Activated CD8-positive, alpha-beta memory T cell treated with anti-CD3 and anti-CD28 coated beads for 1 hour (primary cell): ENCODE data around the gene HOGA1.

Source experiments
- DNase-seq, 2 donors: peaks; one replicate each; pipeline ENCODE4 v3.0.0-alpha.2; 2020; ENCODE audit warnings: low read depth in 1 of 2; ENCODE audit errors: extremely low read depth in 1 of 2

The HOGA1 gene

GRCh38 chr10:97584060-97584797 is at the start of gene HOGA1:
Gene HOGA1 (plus strand): TSS chr10:97584389. CDS start chr10:97584704, 315 bp downstream.
- no peak for DNase-seq

DNA sequence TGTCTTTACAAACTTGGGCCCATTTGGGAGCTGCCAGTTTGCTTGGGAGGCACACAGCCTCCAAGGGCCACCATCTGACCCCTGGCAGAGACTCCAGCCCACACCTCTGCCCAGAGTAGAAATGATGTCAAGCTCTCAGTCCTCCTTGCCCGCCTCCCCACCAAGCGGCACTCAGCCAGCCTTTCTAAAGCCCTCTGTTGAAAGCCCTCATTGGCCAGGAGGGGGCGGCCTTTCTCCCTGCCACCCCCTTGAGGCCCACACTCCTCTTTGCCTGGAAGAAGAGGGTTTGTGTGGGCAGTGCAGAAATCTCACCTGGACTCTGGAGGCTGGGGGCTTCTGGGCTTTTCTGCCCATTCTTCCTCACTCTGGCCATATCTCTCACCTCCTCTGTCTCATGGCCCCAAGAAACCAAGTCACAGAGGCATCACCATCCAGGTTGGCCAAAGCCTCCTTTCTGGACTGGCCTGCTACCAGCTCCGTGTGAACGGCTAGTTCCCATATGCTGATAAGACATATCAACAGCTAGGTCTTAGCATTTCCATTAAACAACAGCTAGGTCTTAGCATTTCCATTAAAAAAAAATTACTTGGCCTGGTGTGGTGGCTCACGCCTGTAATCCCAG is 49.3 kb upstream of the HOGA1 start:
- no peak for DNase-seq

GRCh38 chr10:97537186-97537869 is 46.9 kb upstream of the HOGA1 start:
- no peak for DNase-seq

DNA sequence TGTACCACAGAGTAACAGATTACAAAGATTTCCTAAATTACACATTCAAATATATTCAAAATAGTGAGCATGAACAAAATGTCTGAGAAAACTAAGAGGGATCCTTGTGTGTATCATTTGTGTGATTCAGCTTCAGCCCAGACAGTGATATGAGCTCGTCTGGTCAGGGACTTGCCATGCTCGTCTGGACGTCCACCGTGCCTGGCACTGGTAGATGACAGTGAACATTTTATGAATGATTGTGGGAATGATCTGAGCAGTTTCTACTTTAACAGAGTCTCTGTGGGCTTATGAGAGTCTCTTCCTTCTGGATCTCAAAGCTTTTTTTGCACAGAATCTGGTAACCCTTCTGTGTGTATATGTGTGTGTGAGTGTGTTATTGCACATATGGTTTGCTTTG is 45.8 kb upstream of the HOGA1 start:
- no peak for DNase-seq

DNA sequence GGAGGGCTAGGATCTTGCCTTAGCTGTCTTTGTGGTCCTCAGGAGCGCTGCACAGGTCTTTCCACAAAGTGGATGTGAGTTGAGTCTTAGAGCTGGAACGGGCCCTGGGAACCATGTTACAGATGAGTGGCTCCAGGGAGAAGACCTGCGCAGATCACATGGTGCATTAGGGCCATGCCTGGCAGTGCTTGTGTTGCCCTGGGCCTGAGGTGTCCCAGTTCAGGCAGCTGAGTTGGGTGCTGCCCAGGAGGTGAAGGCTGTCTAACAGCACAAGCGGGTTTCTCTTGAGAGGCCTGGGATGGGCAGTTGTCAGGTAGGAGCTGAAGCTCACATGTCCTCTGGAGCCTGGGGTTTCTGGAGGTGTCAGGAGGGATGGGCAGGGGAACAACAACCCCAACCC is 45.4 kb upstream of the HOGA1 start:
- no peak for DNase-seq

GRCh38 chr10:97539523-97540200 is 44.5 kb upstream of the HOGA1 start:
- DNase-seq: no peak

DNA sequence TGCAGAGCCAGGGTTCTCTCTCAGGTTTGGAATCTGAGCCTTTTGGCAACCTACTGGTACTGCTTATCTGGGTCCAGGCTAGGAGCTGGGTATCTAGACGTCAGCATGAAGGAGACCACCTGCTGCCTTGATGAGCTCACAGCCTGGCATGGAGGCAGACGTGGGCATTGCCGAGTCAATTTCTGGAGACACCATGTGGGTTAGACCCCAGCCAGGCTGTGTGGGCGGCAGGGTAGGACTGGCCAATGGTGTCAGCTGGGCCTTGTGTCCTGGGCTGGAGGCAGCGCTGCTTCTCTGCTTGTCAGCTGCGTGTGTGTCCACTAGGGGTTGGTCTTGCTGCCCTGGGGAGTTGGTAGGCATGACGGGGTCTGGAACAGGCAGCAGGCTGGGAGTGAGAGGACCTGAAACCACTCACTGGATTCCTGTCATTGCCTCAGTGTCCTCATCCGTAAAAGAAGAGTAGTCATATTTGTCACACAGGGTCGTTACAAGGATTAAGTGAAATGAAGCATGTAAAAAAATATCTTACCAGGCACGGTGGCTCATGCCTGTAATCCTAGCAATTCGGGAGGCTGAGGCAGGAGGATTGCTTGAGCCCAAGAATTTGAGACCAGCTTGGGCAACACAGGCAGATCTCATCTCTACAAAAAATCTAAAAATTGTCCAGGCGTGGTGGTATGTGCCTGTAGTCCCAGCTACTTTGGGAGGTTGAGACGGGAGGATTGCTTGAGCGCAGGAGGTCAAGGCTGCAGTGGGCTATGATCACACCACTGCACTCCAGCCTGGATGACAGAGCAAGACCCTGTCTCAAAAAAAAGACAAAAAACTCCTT is 43.3 kb upstream of the HOGA1 start:
- no peak for DNase-seq

GRCh38 chr10:97542169-97543024 is 41.8 kb upstream of the HOGA1 start:
- DNase-seq: no peak

DNA sequence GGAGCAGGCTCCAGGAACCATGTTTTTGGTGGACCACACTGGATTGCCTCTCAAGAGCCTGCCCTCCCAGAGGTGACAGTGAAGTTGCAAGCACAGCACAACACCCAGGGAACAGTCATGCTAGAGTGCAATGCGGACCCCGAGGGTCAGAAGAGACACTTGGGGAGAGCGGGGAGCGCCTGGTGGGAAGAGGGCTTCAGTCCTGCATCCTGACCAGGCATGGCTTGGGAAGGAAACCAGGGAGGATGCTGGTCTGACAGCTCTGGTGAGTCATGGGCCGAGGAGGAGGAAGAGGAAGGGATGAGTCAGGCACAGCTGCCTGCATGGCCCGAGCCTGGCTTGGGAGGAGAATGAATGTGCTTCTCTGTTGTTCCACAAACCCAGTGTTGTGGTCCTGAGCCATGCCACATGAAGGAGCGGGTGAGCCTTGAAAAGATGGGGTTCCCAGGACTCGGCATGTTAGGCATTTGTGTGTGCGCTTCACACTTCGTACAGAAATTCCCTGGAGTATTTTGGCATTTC is 41.1 kb upstream of the HOGA1 start:
- no peak for DNase-seq

GRCh38 chr10:97546456-97547270 is 37.5 kb upstream of the HOGA1 start:
- no peak for DNase-seq

- DNase-seq: no peak
These were observed 37.0 kb upstream of the HOGA1 start for GRCh38 chr10:97547271-97547600.

GRCh38 chr10:97547962-97548361 is 36.2 kb upstream of the HOGA1 start:
- DNase-seq: no peak

- no peak for DNase-seq
These were observed 35.2 kb upstream of the HOGA1 start for GRCh38 chr10:97548828-97549455.

- no peak for DNase-seq
These were observed 34.4 kb upstream of the HOGA1 start for GRCh38 chr10:97549587-97550322.

DNA sequence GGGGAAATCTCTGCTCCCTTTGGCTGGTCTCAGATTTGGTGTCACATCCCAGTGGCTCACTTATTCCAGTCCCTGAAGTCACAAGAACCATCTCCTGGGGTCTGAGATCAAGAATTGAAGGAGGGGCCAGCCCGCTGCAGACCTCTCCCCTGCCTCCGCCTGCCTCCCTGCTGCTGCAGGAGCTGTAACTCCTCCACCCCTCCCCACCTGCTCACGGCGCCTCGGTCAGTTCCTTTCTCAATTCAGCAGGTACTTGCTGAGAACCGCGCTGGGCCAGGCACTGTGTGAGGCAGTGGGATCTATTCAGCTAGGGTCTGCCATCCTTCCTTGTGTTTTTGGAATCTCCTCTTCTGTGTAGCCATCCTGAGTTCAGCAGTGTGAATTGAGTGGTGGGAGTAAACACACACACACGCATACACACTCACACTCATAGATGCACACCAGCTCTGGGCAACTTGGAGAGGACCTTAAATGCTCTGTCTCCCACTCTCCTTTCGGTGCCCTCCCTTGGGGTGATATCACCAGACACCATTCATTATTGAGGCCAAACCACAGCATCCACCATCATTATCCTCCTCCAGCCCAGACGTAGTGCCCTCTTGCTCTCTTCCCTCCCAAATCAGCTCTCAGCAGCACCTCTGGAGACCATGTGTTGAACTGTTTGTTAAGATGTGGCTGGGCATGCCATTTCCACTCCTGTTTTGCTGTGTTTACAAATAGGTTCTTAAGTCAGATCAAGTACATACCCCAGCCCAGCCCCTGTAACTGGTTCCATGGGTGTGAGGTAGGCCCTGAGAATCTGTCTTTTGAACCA is 33.6 kb upstream of the HOGA1 start:
- DNase-seq: no peak

DNA sequence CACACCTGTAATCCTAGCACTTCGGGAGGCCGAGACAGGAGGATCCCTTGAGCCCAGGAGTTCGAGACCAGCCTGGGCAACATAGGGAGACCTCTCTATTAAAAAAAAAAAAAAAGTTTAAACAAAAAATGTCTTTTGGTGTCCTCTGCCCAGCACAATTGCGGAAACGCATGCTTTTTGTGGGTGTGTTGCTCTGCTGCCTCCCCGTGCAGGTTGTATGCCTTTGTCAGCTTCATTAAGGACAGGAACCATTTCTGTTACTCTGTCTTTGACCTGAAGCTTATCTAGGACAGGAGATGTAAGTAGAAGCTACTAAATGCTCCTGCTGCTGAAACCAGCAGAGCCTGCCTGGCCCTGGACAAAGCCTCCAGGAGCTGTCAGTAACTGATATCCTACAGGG is 32.9 kb upstream of the HOGA1 start:
- no peak for DNase-seq

- DNase-seq: peak in 1 of 2 donors; percentile 32
These were observed 30.6 kb upstream of the HOGA1 start for GRCh38 chr10:97553575-97554031.
